Thyroid gland (tissue), 4 donors: Measurements from ENCODE around the gene KYNU.

Experiments
- POLR2A ChIP-seq, 2 donors: fragments of 450-650 bp; IDR thresholded peaks; one replicate each; pipeline ENCODE4 v1.6.1; 2017; ENCODE audit warnings: antibody characterized with exemption in 2 of 2, mild to moderate bottlenecking in 2 of 2, moderate library complexity in 1 of 2
- TF ChIP-seq, protein P1 (sequence below), 6 experiments: fragments of 200-600 bp in 3 of 6; fragments of 450-650 bp in 3 of 6; sonication (generic) in 3 of 6; IDR thresholded peaks; one replicate each; pipeline ENCODE4 v1.5.1; 2016 to 2019; ENCODE audit warnings: antibody characterized with exemption in 6 of 6, mild to moderate bottlenecking in 2 of 6, inconsistent platforms in 1 of 6, moderate library complexity in 1 of 6

DNA sequence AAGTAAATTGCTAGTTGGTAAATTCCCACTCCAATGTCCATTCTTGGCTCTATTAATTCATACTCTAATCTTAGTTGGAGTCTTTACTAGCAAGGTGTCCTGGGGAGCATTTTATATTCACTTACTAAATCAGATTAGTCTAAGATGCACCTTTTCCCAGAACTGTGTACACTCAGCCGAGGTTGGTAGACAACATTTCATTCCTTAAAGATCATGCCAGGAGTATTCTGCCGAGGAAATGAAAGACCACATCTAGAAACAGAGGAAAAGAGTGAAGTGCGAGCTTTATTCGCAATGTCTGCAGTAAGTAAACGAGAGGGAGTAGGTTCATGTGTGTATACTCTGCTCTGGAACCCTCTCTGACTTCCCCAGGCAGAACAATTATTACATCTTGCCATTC, 14.6 kb upstream of the KYNU start:
- TF ChIP-seq, protein P1, sequence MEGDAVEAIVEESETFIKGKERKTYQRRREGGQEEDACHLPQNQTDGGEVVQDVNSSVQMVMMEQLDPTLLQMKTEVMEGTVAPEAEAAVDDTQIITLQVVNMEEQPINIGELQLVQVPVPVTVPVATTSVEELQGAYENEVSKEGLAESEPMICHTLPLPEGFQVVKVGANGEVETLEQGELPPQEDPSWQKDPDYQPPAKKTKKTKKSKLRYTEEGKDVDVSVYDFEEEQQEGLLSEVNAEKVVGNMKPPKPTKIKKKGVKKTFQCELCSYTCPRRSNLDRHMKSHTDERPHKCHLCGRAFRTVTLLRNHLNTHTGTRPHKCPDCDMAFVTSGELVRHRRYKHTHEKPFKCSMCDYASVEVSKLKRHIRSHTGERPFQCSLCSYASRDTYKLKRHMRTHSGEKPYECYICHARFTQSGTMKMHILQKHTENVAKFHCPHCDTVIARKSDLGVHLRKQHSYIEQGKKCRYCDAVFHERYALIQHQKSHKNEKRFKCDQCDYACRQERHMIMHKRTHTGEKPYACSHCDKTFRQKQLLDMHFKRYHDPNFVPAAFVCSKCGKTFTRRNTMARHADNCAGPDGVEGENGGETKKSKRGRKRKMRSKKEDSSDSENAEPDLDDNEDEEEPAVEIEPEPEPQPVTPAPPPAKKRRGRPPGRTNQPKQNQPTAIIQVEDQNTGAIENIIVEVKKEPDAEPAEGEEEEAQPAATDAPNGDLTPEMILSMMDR (IDR thresholded peaks at IDR 0.05), result no peak
- TF ChIP-seq POLR2A (IDR thresholded peaks at IDR 0.05), result no peak
